Adipose tissue (tissue), 3 donors: ENCODE results near the gene PPIL1. TPM values are rescaled to one million over a fixed set of nuclear protein-coding genes. Genes with fewer than 3 reads are reported as not detected.

Source experiments
- H3K27ac ChIP-seq: one replicate; pipeline ENCODE4 v1.5.1; 2013; ENCODE audit warnings: low read depth, low read length
- WGBS, 3 donors: extraction: QIAGEN DNeasy Blood & Tissue Kit; methylation state at CpG; one replicate each; pipeline ENCODE4 v1.1.7; 2013; 5-methylcytosine and 5-hydroxymethylcytosine counted together
- polyA plus RNA-seq, 3 donors: library from polyadenylated mRNA; stranded (reverse); fragments of 200-250 nt; gene quantifications; one replicate each; pipeline ENCODE4 v1.2.3, GENCODE V29; 2013
- donor health status: healthy with polysubstance abuse.
- donor health status: Bipolar disorder and iron deficiency.
- donor health status: healthy.

The PPIL1 gene
- polyA plus RNA-seq, 3 donors: 13.0 to 46.3 (median 13.3) TPM

GRCh38 chr6:36862848-36863382 is 11.7 kb downstream of the PPIL1 start:
- H3K27ac ChIP-seq: no peak overlapping the region
- WGBS, 3 donors: 87 to 94% (median 91%) methylated on average over 4 of the region's 4 CpGs

GRCh38 chr6:36862164-36862847 is 12.3 kb downstream of the PPIL1 start:
- 87 to 89% (median 89%) methylated on average over 8 of the region's 8 CpGs for WGBS, 3 donors
- no peak overlapping the region for H3K27ac ChIP-seq

- WGBS, 3 donors: 92 to 96% (median 94%) methylated on average over 7 of the region's 7 CpGs
- no peak overlapping the region for H3K27ac ChIP-seq
These were observed 14.5 kb downstream of the PPIL1 start for GRCh38 chr6:36860126-36860525.

- no peak overlapping the region for H3K27ac ChIP-seq
- WGBS, 3 donors: 58 to 68% (median 66%) methylated on average over 6 of the region's 6 CpGs
These were observed 16.1 kb downstream of the PPIL1 start for GRCh38 chr6:36858407-36858981.

- no peak overlapping the region for H3K27ac ChIP-seq
- 97 to 100% (median 99%) methylated on average over 4 of the region's 4 CpGs for WGBS, 3 donors
These were observed 17.3 kb downstream of the PPIL1 start for GRCh38 chr6:36857325-36857724.

- no peak overlapping the region for H3K27ac ChIP-seq
These were observed 18.3 kb downstream of the PPIL1 start for GRCh38 chr6:36856277-36856676.

GRCh38 chr6:36855750-36856149 is 18.9 kb downstream of the PPIL1 start:
- H3K27ac ChIP-seq: no peak overlapping the region
- WGBS, 3 donors: 92 to 94% (median 93%) methylated on average over 10 of the region's 10 CpGs

More at GRCh38 chr6:36856277-36856676, 18.3 kb downstream of the PPIL1 start:
- WGBS, 3 donors: 48 to 89% (median 83%) methylated on average over 8 of the region's 8 CpGs

GRCh38 chr6:36853325-36853724 is 21.3 kb downstream of the PPIL1 start:
- H3K27ac ChIP-seq: no peak overlapping the region
- WGBS, 3 donors: 53 to 81% (median 58%) methylated on average over 5 of the region's 5 CpGs

- WGBS, 3 donors: 53 to 82% (median 55%) methylated on average over 4 of the region's 4 CpGs
- no peak overlapping the region for H3K27ac ChIP-seq
These were observed 22.0 kb downstream of the PPIL1 start for GRCh38 chr6:36852481-36853147.

- H3K27ac ChIP-seq: no peak overlapping the region
- WGBS, 3 donors: 31 to 70% (median 33%) methylated on average over 4 of the region's 4 CpGs
These were observed 23.0 kb downstream of the PPIL1 start for GRCh38 chr6:36851626-36852025.

GRCh38 chr6:36851149-36851614 is 23.4 kb downstream of the PPIL1 start:
- WGBS, 3 donors: 22 to 46% (median 24%) methylated on average over 3 of the region's 3 CpGs
- H3K27ac ChIP-seq: no peak overlapping the region

GRCh38 chr6:36850021-36850420 is 24.6 kb downstream of the PPIL1 start:
- WGBS, 3 donors: 68 to 93% (median 72%) methylated on average over 9 of the region's 9 CpGs

GRCh38 chr6:36848658-36849441 is 25.8 kb downstream of the PPIL1 start:
- no peak overlapping the region for H3K27ac ChIP-seq
- 15 to 39% (median 24%) methylated on average over 26 of the region's 26 CpGs for WGBS, 3 donors

More at GRCh38 chr6:36850021-36850420, 24.6 kb downstream of the PPIL1 start:
- H3K27ac ChIP-seq: no peak overlapping the region

GRCh38 chr6:36847991-36848390 is 26.6 kb downstream of the PPIL1 start:
- 94 to 98% (median 96%) methylated on average over 6 of the region's 6 CpGs for WGBS, 3 donors
- H3K27ac ChIP-seq: no peak overlapping the region

- 96 to 100% (median 100%) methylated on average over 4 of the region's 4 CpGs for WGBS, 3 donors
- no peak overlapping the region for H3K27ac ChIP-seq
These were observed 27.5 kb downstream of the PPIL1 start for GRCh38 chr6:36847152-36847551.

- WGBS, 3 donors: 73 to 99% (median 97%) methylated on average over 4 of the region's 4 CpGs
- H3K27ac ChIP-seq: no peak overlapping the region
These were observed 29.4 kb downstream of the PPIL1 start for GRCh38 chr6:36845233-36845632.

- 76 to 80% (median 79%) methylated on average over 19 of the region's 19 CpGs for WGBS, 3 donors
- no peak overlapping the region for H3K27ac ChIP-seq
These were observed 30.1 kb downstream of the PPIL1 start for GRCh38 chr6:36844232-36845170.
